ENCODE measurements around the gene UBC.
"Not testable (repeated sequence)": the region's sequence is repeated elsewhere in the genome, so short reads cannot be mapped to it uniquely, and the experiment has no call there.

The UBC gene

DNA sequence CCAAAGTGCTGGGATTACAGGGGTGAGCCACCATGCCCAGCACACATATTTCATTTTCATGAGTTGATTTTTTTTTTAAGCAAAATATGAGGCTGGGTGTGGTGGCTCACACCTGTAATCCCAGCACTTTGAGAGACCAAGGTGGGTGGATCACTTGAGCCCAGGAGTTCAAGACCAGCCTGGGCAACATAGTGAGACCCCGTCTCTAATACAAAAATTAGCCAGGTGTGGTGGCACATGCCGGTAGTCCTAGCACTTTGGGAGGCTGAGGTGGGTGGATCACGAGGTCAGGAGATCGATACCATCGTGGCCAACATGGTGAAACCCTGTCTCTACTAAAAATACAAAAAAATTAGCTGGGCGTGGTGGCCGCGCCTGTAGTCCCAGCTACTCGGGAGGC, 17.1 kb upstream of the UBC start:
- not testable (repeated sequence) for DNase-seq (ENCODE audit: low spot score)

DNA sequence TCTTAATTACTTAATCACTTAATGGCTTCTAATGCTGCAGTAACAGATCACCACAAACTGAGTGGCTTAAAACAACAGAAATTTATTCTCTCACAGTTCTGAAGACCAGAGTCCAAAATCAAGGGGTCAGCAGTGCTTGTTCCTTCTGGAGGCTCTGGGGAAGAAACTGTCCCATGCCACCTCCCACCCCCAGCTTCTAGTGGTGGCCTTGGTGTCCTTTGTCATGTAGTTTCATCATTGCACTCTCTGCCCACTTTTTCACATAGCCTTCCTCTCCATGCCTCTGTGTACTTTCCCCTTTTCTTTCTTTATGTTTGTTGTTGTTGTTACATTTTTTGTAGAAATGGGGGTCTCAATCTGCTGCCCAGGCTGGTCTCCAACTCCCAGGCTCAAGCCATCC, 16.1 kb upstream of the UBC start:
- no peak for DNase-seq (ENCODE audit: low spot score)

DNA sequence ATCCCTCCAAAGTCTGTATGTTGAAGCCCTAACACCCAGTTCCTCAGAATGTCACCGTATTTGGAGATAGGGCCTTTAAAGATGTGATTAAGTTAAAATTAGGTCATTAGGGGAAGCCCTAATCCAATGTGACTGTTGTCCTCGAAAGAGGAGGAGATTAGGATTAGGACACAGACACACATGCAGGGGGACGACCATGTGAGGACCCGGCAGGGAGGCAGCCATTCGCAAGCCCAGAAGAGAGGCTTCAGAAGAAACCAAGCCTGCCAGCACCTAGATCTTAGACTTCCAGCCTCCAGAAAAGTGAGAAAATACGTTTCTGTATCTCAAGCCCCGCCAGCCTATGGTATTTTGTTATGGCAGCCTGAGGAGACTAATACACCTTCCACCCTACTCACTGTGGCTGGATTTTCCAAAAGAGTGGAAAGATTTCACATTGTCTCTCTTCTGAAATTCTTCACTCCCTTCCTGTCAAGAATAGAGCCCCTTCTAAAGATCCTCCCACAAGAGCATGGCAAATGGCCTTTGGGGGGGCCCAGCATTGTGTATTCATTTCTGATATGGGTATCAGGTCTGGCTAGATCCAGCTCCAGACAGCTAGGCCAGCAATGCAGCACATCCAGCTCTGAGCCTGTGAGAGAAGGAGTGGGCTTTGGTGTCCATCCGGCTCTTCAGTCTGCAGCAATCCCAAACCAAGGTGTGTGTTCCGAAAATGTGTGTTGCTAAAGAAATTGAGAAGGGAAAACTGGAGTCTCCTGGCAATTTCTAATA, 15.4 kb upstream of the UBC start:
- DNase-seq (ENCODE audit: low spot score), result no peak

DNA sequence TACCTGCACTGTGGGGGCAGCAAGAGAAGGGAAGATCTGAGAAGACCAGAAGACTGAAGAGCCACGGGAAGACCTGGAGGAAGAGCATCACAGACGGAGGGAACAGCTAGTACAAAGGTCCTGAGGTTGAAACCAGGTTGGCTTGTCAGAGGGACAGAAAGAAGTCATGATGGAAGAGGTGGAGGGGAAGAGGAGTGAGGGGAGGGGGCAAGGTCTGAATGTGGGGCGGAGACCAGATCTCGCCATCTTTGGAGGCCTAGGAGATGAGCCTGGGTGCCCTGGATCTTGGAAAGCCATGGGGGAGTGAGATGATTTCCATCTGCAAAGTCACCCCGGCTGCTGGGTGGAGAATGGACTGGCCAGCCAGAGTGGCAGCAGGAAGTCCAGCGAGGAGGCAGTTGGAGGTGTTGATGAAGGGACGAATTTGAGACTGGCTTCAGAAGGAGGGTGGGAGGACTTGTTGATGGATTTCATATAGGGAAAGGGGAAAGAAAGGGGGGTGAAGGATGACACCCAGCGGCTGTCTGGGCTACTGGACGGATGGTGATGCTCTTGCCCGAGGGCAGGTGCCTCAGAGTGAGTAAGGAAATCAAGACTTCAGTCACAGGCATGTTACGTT, 14.6 kb upstream of the UBC start:
- DNase-seq (ENCODE audit: low spot score), result no peak

DNA sequence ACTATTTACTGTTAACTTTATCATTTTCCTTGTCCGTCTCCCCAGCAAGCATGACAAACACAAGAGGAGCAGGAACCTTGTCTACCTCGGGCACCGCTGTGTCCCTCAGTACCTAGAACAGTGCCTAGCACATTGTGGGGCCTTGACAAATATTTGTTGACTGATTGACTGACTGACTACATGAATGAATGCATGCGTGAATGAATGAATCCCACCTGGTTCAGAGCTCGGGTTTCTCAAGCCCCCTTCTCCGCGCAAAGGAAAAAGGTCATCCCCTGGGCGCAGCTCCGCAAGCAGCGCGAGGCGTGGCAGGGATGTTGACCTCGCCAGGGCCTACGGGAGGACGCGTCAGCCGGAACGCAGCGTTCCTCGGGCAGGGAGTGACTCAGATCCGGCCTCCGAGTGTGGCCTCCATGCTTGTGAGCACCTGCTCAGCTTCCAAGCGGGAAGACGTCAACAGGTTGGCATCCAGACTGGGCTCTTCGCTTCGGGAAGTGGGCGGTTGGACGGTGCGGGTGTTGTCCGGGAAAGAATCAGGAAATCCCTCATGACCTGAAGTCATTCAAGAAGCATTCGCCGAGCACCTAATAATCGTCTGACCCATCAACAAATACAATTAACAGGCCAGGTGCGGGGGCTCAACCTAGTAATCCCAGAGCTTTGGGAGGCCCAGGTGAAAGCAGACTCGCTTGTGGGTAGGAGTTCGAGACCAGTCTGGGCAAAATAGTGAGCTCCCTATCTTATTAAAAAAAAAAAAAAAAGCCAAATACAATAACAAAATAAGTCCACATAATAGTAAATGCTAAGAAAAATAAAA, 13.9 kb upstream of the UBC start:
- DNase-seq (ENCODE audit: low spot score), result peak; percentile 52

- peak; percentile 81 for DNase-seq (ENCODE audit: low spot score)
These were observed 13.0 kb upstream of the UBC start for GRCh38 chr12:124927201-124928094.

DNA sequence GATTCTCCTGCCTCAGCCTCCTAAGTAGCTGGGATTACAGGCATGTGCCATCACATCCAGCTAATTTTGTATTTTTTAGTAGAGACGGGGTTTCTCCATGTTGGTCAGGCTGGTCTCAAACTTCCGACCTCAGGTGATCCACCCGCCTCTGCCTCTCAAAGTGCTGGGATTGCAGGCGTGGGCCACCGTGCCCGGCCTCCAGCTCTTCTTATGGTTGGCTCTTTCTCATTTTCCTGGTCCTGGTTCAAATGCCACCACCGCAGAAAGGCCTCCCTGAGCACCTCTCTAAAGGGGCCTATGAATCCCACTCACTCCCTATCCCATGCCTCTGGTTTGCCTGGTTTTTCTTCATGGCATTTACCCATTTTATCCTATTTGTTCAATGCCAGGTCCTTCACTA, 11.3 kb upstream of the UBC start:
- not testable (repeated sequence) for DNase-seq (ENCODE audit: low spot score)

DNA sequence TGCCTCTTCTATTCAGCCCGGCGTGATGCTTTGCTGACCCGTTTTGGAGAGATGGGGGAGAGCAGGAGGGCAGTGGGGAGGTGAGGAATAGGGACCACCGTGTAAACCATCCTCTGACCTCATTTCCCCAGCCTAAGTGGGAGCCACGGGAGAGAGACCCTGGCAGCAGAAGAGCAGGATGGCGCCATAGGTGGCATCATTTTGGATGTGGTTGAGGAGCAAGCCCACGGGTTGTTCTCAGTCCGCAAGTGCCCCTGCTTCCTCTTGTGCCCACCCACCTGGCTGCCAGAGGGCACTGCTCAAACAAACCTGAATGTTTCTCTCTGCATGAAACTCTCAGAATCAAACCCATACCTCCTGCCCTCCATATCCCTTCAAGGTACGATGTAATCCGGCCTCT, 10.7 kb upstream of the UBC start:
- no peak for DNase-seq (ENCODE audit: low spot score)

DNA sequence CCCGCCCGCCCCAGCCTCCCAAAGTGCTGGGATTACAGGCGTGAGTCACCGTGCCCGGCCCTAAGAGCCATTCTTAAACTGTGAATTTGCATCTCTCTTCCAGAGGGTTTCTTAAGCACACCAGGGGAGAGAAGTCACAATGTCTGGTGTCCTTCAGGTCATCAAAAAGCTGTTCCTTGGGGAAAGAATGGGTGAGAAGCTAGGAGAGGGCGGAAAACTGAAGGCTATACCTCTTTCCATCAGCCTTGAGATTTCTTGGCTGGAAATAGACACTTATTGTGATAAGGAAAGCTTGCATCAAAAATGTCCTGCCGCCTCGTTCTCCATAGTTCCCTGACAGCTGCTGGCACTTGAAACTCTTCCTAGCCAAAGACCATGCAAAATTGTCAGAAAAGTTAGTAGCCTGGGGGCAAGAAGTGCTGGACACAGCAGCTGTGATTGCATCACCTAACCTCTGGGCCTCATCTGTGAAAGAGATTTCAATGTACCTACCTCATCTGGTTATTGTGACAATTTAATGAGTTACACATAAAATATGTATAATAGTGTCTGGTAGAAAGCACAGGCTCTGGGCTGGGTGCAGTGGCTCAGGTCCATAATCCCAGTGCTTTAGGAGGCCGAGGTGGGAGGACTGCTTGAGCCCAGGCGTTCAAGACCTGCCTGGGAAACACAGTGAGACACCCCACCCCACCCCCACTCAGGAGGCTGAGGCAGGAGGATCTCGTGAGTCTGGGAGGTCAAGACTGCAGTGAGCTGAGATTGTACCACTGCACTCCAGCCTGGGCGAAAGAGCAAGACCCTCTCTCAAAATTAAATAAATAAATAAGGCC, 9.7 kb upstream of the UBC start:
- no peak for DNase-seq (ENCODE audit: low spot score)

DNA sequence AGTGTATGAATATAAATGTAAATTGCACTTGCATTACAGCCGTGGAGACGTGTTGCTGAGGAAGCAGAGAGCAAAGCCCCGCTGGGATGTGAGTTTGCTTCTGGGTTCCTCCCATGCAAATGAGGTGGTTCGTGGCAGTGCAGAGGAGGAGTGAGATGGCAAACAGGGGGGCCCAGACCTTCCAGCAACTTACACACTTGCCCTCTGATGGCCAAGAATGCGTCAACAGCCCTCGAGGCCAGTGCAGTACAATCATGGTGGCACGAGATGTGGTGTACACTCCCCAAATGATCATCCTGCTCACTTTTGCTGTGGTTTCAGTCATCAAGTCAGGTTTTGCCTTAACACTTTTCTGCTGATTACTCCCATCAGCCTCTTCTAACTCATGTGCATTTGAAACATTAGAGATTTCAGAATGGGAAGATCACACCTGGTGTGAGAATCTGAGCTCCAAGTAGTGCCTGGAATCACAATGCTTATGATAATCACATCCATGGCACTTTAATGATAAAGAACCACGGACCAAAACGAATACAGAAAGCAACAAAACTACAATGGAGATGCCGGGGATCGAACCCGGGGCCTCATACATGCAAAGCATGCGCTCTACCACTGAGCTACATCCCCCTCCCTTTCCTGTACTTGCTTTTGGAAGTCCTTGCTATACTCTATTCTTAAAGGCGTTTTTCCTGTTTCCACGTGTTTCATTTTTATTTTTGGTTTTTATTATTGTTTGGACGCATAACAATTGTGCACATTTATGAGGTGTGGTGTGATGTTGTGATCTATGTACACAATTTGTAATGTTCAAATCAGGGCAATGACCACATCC, 7.0 kb upstream of the UBC start:
- no peak for DNase-seq (ENCODE audit: low spot score)

DNA sequence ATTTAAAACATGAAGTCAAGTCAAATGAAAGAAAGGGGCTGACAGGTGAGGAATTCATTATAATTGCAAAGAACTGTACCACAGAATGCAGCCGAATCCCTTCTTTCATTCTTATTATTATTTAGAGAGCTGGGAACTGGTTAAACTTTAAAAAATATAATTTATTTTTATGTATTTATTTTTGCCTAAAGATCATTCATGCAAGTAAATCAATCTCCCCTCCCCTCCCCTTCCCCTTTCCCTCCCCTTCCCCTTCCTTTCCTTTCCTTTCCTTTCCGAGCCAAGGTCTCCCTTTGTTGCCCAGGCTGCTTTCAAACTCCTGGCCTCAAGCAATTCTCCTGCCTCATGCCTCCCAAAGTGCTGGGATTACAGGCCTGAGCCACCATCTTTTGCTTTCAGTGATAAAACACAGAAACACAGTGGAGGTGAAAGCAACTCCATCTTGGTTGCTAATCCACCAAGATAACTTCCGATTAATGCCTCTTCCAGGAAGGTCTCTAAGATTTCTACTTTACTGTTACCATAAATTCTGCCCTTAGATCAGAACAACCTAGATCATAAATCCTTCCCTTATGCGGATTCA, 6.0 kb upstream of the UBC start:
- DNase-seq (ENCODE audit: low spot score), result no peak

GRCh38 chr12:124919521-124920352, 5.3 kb upstream of the UBC start:
- no peak for DNase-seq (ENCODE audit: low spot score)

DNA sequence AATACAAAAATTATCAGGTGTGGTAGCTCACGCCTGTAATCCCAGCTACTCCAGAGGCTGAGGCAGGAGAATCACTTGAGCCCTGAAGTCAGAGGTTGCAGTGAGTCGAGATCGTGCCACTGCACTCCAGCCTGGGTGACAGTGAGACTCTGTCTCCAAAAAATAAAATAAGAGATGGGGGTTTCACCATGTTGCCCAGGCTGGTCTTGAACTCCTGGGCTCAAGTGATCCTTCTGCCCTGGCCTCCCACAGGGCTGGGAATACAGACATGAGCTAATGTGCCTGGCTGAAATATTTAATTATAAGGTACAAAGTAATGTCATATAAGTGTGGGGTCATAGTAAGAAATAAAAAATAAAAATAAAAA, 4.2 kb upstream of the UBC start:
- DNase-seq (ENCODE audit: low spot score), result not testable (repeated sequence)

DNA sequence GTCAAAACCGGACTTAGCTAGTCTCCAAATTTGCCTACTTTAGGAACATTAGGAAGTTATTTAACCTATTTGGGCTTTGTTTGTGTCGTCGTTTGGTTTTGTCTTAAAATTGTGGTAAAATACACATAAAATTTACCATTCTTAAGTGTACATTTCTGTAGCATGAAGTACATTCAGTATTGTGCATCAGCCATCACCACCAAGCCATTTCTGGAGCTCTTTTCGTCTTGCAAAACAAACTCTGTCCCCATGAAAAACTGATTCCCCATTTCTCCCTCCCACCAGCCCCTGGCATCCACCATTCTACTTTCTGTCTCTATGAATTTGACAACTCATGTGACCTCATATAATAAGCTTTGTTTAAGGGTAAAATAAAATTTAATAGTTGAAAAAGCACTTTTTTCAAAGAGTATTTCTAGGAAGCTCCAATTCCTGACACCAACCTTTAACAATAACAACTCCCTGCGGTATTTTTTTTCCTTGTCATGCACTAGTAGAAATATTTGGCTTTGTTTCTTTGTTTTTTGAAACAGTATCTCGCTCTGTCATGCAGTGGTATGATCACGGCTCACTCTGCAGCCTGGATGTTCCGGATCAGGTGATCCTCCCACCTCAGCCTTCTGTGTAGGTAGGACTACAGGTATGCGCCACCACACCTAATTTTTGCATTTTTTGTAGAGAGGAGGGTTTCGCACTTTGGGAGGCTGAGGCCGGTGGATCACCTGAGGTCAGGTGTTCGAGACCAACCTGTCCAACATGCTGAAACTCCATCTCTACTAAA, 3.6 kb upstream of the UBC start:
- no peak for DNase-seq (ENCODE audit: low spot score)

GRCh38 chr12:124917135-124917840, 2.8 kb upstream of the UBC start:
- peak; percentile 77 for DNase-seq (ENCODE audit: low spot score)

DNA sequence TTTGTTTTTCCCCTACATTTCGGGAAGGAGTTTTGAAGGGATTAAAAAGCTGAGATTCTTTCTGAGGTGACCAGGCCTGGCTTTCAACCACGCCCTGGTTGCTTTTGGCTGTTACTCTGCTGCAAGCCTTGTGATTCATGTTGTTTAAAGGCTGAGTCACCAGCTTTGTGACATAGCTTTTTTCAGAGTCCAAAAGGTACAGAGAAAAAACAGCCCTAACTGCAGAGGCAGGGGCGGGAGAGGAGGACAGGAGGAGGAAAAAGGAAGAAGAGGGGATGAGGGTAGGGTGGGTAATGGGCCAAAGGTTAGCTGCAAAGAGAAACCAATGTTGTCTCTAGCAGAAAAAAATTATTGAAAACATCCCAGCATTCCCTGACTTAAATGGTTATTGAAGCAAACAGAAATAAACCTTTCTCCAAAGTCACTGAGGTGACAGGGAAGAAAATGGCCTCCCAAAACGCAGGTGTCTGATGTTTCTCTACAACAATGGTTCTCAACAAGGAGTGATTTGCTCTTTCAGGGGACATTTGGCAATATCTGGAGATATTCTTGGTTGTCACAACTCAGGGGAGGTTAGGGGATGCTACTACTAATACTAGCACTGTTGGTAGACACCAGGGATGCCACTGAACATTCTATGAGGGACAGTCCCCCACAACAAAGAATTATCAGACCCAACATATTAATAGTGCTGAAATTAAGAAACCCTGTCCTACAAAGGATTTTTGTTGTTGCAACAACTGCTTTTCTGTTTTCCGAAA, 2.1 kb upstream of the UBC start:
- no peak for DNase-seq (ENCODE audit: low spot score)

All from iPS-NIHi11 (cell line).